Breast epithelium (tissue), 4 donors: ENCODE measurements around the gene CABLES2. TPM values are rescaled to one million over a fixed set of nuclear protein-coding genes. Genes with fewer than 3 reads are reported as not detected.

ENCODE experiments used
- DNase-seq, 2 donors: peaks; one replicate each; pipeline ENCODE4 v3.0.0-alpha.2; 2019; ENCODE audit warnings: low spot score in 2 of 2
- H3K27ac ChIP-seq, 2 donors: fragments of 200-600 bp; sonication (generic) in 1 of 2; one replicate each; pipeline ENCODE4 v1.5.1; 2016 to 2019; ENCODE audit warnings: mild to moderate bottlenecking in 1 of 2
- H3K27me3 ChIP-seq, 2 donors: fragments of 200-600 bp; sonication (generic) in 1 of 2; one replicate each; pipeline versions ENCODE4 v1.5.1 to v1.6.0; 2017 to 2019; ENCODE audit warnings: control low read depth in 1 of 2, mild to moderate bottlenecking in 1 of 2
- H3K36me3 ChIP-seq: fragments of 200-600 bp; one replicate; pipeline ENCODE4 v1.5.1; 2019
- H3K4me1 ChIP-seq, 2 donors: fragments of 200-600 bp; sonication (generic); one replicate each; pipeline ENCODE4 v1.5.1; 2016 to 2019; ENCODE audit warnings: control low read depth in 1 of 2
- H3K4me3 ChIP-seq, 3 donors: fragments of 200-600 bp; sonication (generic); 1 replicate in 2 of 3; 2 replicates in 1 of 3; pipeline ENCODE4 v1.5.1; 2016 to 2019; ENCODE audit warnings: mild to moderate bottlenecking in 3 of 3, moderate library complexity in 2 of 3
- H3K9me3 ChIP-seq, 2 donors: fragments of 200-600 bp; sonication (generic) in 1 of 2; one replicate each; pipeline ENCODE4 v1.5.1; 2016 to 2019; ENCODE audit warnings: control low read depth in 1 of 2
- CTCF ChIP-seq, 3 donors: fragments of 450-650 bp; IDR thresholded peaks; one replicate each; pipeline ENCODE4 v1.5.1; 2016 to 2017; ENCODE audit warnings: antibody characterized with exemption in 3 of 3, mild to moderate bottlenecking in 3 of 3, moderate library complexity in 3 of 3
- POLR2A ChIP-seq: fragments of 450-650 bp; IDR thresholded peaks from one replicate; pipeline ENCODE4 v1.6.1; 2016; ENCODE audit warnings: antibody characterized with exemption, mild to moderate bottlenecking, moderate library complexity
- POLR2AphosphoS5 ChIP-seq, 3 donors: sonication (generic); formaldehyde crosslinking; IDR thresholded peaks; one replicate each; pipeline ENCODE4 v1.6.1; 2017; ENCODE audit warnings: antibody characterized with exemption in 3 of 3
- intact Hi-C: fragments of 100-400 bp; cut with DNase I; formaldehyde crosslinking; loops from one replicate; pipeline ENCODE4 v1.15.1; 2023; ENCODE audit warnings: low total_unique reads
- total RNA-seq, 3 donors: library from RNA; depleted of rRNA; stranded (reverse); fragments of >200 nt; gene quantifications; one replicate each; pipeline ENCODE4 v1.1.0, GENCODE V29; 2016

Gene CABLES2
- total RNA-seq, 3 donors from 2014 or later, result 1.8 to 3.2 (median 2.9) TPM

GRCh38 chr20:62362991-62363919 is 43.8 kb downstream of the CABLES2 start:
- H3K4me1 ChIP-seq, result peaks cover 24 to 54% of the 10 kb centered on the region in 2 donors

GRCh38 chr20:62362590-62362940 is 44.5 kb downstream of the CABLES2 start:
- TF ChIP-seq CTCF (IDR thresholded peaks at IDR 0.05) (no peak), POLR2A (no peak), POLR2AphosphoS5 (IDR thresholded peaks at IDR 0.05) (no peak)
- Histone ChIP-seq H3K27ac (peak overlapping the region; percentile 4 to 91), H3K4me3 (no peak overlapping the region), H3K9me3 (no peaks in the 10 kb centered on the region), H3K36me3 (no peaks in the 10 kb centered on the region), H3K4me1 (peaks cover 24 to 54% of the 10 kb centered on the region in 2 donors), H3K27me3 (no peaks in the 10 kb centered on the region)
- no peak for DNase-seq
- intact Hi-C loops, result no loop called here

More at GRCh38 chr20:62362991-62363919, 43.8 kb downstream of the CABLES2 start:
- intact Hi-C loops, result no loop called here
- DNase-seq, result no peak
- Histone ChIP-seq H3K27ac (peak overlapping the region; percentile 4 to 91), H3K4me3 (no peak overlapping the region), H3K36me3 (no peaks in the 10 kb centered on the region), H3K9me3 (no peaks in the 10 kb centered on the region), H3K27me3 (no peaks in the 10 kb centered on the region)
- no peak for TF ChIP-seq POLR2AphosphoS5 (IDR thresholded peaks at IDR 0.05)
- no peak for TF ChIP-seq POLR2A
- TF ChIP-seq CTCF (IDR thresholded peaks at IDR 0.05), result no peak

GRCh38 chr20:62361799-62362589 is 45.1 kb downstream of the CABLES2 start:
- TF ChIP-seq POLR2A, result no peak
- peak in 1 of 3 donors; percentile 39 for TF ChIP-seq POLR2AphosphoS5 (IDR thresholded peaks at IDR 0.05)
- no peaks in the 10 kb centered on the region for H3K27me3 ChIP-seq
- no peak overlapping the region for H3K4me3 ChIP-seq
- H3K4me1 ChIP-seq, result peaks cover 26 to 53% of the 10 kb centered on the region in 2 donors
- no peaks in the 10 kb centered on the region for H3K36me3 ChIP-seq
- peak overlapping the region in 1 of 2 donors; percentile 91 for H3K27ac ChIP-seq
- peak in 1 of 2 donors; percentile 67 for DNase-seq
- intact Hi-C loops, result no loop called here
- no peaks in the 10 kb centered on the region for H3K9me3 ChIP-seq

GRCh38 chr20:62360854-62361798 is 46.0 kb downstream of the CABLES2 start:
- DNase-seq, result no peak
- intact Hi-C loops, result no loop called here
- TF ChIP-seq CTCF (IDR thresholded peaks at IDR 0.05), result no peak
- TF ChIP-seq POLR2AphosphoS5 (IDR thresholded peaks at IDR 0.05), result no peak
- no peak for TF ChIP-seq POLR2A
- H3K4me3 ChIP-seq, result no peak overlapping the region
- peak overlapping the region; percentile 29 to 91 for H3K27ac ChIP-seq
- H3K27me3 ChIP-seq, result no peaks in the 10 kb centered on the region
- no peaks in the 10 kb centered on the region for H3K36me3 ChIP-seq
- H3K9me3 ChIP-seq, result no peaks in the 10 kb centered on the region
- peaks cover 31 to 56% of the 10 kb centered on the region in 2 donors for H3K4me1 ChIP-seq
